Heart left ventricle (tissue), 16 donors: ENCODE measurements around the gene IFNA2. TPM values are rescaled to one million over a fixed set of nuclear protein-coding genes. Genes with fewer than 3 reads are reported as not detected.

ENCODE experiments used
- ATAC-seq, 4 donors: fragments of 200-7000 bp; cut with Tn5 transposase; one replicate each; pipeline ENCODE4 v1.9.1; 2020 to 2022; ENCODE audit warnings: moderate library complexity in 4 of 4, mild to moderate bottlenecking in 3 of 4, moderate number of reproducible peaks in 1 of 4
- DNase-seq, 5 donors: peaks; one replicate each; pipeline ENCODE4 v3.0.0-alpha.2; 2020
- H3K27ac ChIP-seq, 12 donors: fragments of 200-600 bp; sonication (generic) in 4 of 12; one replicate each; pipeline versions ENCODE4 v1.5.0 to v1.8.0; 2016 to 2022; ENCODE audit warnings: mild to moderate bottlenecking in 2 of 12
- H3K27me3 ChIP-seq, 9 donors: fragments of 200-600 bp; sonication (generic) in 2 of 9; one replicate each; pipeline versions ENCODE4 v1.5.1 to v1.8.0; 2016 to 2022; ENCODE audit warnings: mild to moderate bottlenecking in 3 of 9
- H3K36me3 ChIP-seq, 9 donors: fragments of 200-600 bp; sonication (generic) in 2 of 9; one replicate each; pipeline versions ENCODE4 v1.5.0 to v1.8.0; 2018 to 2022; ENCODE audit warnings: mild to moderate bottlenecking in 2 of 9
- H3K4me1 ChIP-seq, 12 donors: fragments of 200-600 bp; sonication (generic) in 4 of 12; one replicate each; pipeline versions ENCODE4 v1.5.0 to v1.8.0; 2016 to 2022; ENCODE audit warnings: mild to moderate bottlenecking in 3 of 12
- H3K4me3 ChIP-seq, 12 donors: fragments of 200-600 bp; sonication (generic) in 4 of 12; one replicate each; pipeline versions ENCODE4 v1.5.0 to v1.8.0; 2017 to 2022; ENCODE audit warnings: mild to moderate bottlenecking in 9 of 12, moderate library complexity in 4 of 12
- H3K9me3 ChIP-seq, 12 donors: fragments of 200-600 bp; sonication (generic) in 4 of 12; one replicate each; pipeline versions ENCODE4 v1.5.0 to v1.8.0; 2016 to 2022; ENCODE audit warnings: mild to moderate bottlenecking in 1 of 12
- POLR2A ChIP-seq, 2 donors: fragments of 450-650 bp; IDR thresholded peaks; one replicate each; pipeline ENCODE4 v1.6.1; 2017; ENCODE audit warnings: antibody characterized with exemption in 2 of 2, mild to moderate bottlenecking in 2 of 2, moderate library complexity in 2 of 2
- WGBS, 4 donors: extraction: QIAGEN DNeasy Blood & Tissue Kit in 2 of 4; methylation state at CpG; one replicate each; pipeline versions ENCODE4 v1.1.5 to v1.1.7; 2013 to 2018; 5-methylcytosine and 5-hydroxymethylcytosine counted together
- intact Hi-C, 10 donors: fragments of 100-400 bp; cut with DNase I; formaldehyde crosslinking; loops; one replicate each; pipeline versions ENCODE4 v1.11.1 to v1.14.2; 2022
- polyA plus RNA-seq, 2 donors: library from polyadenylated mRNA; stranded (reverse); fragments of 200-250 nt; gene quantifications; one replicate each; pipeline ENCODE4 v1.2.3, GENCODE V29; 2013
- total RNA-seq, 9 donors: library from RNA; depleted of rRNA in 2 of 9; stranded (reverse); fragments of >200 nt in 2 of 9; fragmentation: NEBNext Ultra II Directional in 3 of 9; extraction: Animal tissue kit (Norgen Biotek cat#: 25700) in 3 of 9; gene quantifications; one replicate each; pipeline versions ENCODE4 v1.1.0 to v1.2.4, GENCODE V29; 2016 to 2023
- TF ChIP-seq, protein P1 (sequence below), 12 donors: fragments of 200-600 bp; sonication (generic) in 4 of 12; IDR thresholded peaks; one replicate each; pipeline versions ENCODE4 v1.5.0 to v1.8.0; 2018 to 2022; ENCODE audit warnings: antibody characterized with exemption in 12 of 12, mild to moderate bottlenecking in 5 of 12
- donor health status: ischemic (EF 13 %, LVEDD 7.1; RV severe dilation, severe dysfunction).
- donor health status: healthy with polysubstance abuse.
- donor health status: DM: no; HTN: yes; CAD: no.
- donor health status: DM: no; HTN: no; CAD: no.
- donor health status: ischemic (EF 25% LVEDD 6.9; RV normal size, moderate dysfunction).
- donor health status: ischemic (EF 25% LVEDD 5.7; RV mildly dilated, moderate dysfunction).
- donor health status: healthy.
- donor health status: DM: yes; HTN: yes; CAD: no.
- donor health status: ischemic (EF 35%, LVEDD 5.7; RV mildly dilated, moderate dysfunction).
- donor health status: nonischemic (EF 11% LVEDD 7.7; RV severe dilation, severe dysfunction).
- donor health status: DM: yes; HTN: yes; CAD: no.
- donor health status: PGD.
- donor health status: ischemic (EF 29% LVEDD 5.4; RV normal size, mild dysfunction).
- donor health status: nonischemic (EF 23%, LVEDD 6.1; RV moderate dilation, normal function).

The IFNA2 gene
- total and polyA plus RNA-seq, 11 donors, result not detected

DNA sequence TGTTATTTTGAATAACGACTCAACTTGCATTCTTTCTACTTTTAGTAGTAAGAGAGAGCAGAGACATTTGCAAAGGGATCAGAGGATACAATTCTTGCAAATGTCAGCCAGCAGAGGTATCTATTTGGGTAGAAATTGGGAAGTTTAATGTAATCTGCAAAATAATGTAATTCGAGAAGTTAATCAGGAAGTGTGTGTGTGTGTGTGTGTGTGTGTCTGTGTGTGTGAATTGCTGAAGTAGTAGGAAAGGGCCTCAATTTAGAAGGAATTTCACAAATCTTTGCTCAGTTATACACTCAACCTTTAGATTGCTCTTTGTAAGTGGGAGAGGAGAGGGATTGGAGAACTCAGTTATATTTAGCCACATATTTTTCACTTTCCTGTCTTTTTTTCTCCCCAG, 44.0 kb upstream of the IFNA2 start:
- no peak for TF ChIP-seq POLR2A (IDR thresholded peaks at IDR 0.05)
- TF ChIP-seq, protein P1, sequence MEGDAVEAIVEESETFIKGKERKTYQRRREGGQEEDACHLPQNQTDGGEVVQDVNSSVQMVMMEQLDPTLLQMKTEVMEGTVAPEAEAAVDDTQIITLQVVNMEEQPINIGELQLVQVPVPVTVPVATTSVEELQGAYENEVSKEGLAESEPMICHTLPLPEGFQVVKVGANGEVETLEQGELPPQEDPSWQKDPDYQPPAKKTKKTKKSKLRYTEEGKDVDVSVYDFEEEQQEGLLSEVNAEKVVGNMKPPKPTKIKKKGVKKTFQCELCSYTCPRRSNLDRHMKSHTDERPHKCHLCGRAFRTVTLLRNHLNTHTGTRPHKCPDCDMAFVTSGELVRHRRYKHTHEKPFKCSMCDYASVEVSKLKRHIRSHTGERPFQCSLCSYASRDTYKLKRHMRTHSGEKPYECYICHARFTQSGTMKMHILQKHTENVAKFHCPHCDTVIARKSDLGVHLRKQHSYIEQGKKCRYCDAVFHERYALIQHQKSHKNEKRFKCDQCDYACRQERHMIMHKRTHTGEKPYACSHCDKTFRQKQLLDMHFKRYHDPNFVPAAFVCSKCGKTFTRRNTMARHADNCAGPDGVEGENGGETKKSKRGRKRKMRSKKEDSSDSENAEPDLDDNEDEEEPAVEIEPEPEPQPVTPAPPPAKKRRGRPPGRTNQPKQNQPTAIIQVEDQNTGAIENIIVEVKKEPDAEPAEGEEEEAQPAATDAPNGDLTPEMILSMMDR (IDR thresholded peaks at IDR 0.05), result no peak
- intact Hi-C loops, result loop anchor here in 1 of 10 donors (10.0 kb wide), 1 partner anchor 64 kb away; the partner anchor contains the start of gene IFNA13
- no peaks in the 10 kb centered on the region for H3K4me1 ChIP-seq
- WGBS, 4 donors, result 48 to 62% (median 60%) methylated on average over 2 of the region's 2 CpGs
- H3K9me3 ChIP-seq, result no peaks in the 10 kb centered on the region
- no peaks in the 10 kb centered on the region for H3K36me3 ChIP-seq
- H3K4me3 ChIP-seq, result no peak overlapping the region
- no peak for DNase-seq
- H3K27me3 ChIP-seq, result peaks cover 0 to 36% (median 4%) of the 10 kb centered on the region in 9 donors
- H3K27ac ChIP-seq, result no peak overlapping the region
- ATAC-seq, result no peak

DNA sequence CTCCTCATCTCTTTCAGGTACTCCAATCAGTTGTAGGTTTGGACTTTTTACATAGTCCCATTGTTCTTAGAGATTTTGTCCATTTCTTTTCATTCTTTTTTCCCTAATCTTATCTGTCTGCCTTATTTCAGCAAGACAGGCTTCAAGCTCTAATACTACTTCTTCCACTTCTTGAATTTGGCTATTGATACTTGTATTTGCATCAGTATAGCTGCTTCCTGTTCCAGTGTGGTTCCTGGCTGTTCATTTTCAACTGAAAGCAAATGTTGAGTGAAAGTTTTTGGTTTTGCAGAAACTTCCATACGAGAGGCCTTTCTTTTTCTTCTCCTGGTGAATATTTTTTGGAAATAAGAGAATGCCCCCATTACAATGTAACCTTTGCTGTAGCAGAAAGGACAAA, 43.0 kb upstream of the IFNA2 start:
- Histone ChIP-seq H3K9me3 (no peaks in the 10 kb centered on the region), H3K4me1 (no peaks in the 10 kb centered on the region), H3K27ac (no peak overlapping the region), H3K4me3 (no peak overlapping the region), H3K36me3 (no peaks in the 10 kb centered on the region), H3K27me3 (peaks cover 0 to 35% (median 4%) of the 10 kb centered on the region in 9 donors)
- WGBS, 4 donors, result 53 to 71% (median 61%) methylated on average over 1 of the region's 1 CpG
- no peak for TF ChIP-seq POLR2A (IDR thresholded peaks at IDR 0.05)
- TF ChIP-seq, protein P1 (IDR thresholded peaks at IDR 0.05), result no peak
- DNase-seq (no peak), ATAC-seq (no peak)
- intact Hi-C loops, result loop anchor here in 1 of 10 donors (10.0 kb wide), 1 partner anchor 63 kb away; the partner anchor contains the start of gene IFNA13

DNA sequence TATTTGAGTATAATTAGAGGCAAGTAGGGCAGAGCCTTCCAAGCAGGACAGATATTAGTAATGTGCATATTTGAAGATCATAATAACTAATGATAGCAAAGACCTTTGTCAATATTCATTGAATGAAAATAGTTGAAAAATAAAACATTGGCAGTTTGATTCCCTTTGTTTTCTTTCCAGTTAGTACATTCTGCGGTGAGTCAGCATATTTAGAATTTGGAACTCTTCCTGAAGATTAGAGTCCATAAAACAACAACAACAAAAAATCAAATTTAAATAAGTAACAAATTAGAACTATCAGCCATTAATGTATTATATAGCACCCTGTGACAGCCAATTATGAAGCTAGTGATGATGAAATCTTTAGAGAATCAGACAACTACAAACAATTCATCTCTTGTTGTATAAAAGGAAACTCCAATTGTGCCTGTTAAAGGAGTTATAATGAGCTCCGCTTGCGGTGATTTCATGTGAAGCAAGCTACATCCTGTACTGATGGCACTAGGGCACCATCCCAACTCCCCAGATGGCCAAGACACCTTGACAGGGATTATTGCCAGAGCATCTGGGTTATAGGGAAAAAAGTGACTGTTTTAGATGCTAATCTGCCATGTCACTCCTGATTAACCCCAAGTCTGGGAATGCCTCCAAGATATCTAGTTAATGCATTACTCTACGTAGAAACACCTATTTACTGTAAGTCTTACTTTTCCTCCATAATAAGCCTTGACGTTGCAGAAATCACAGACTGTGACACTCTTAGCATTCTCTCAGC, 30.5 kb upstream of the IFNA2 start:
- no peak overlapping the region for H3K4me3 ChIP-seq
- TF ChIP-seq, protein P1 (IDR thresholded peaks at IDR 0.05), result no peak
- TF ChIP-seq POLR2A (IDR thresholded peaks at IDR 0.05), result no peak
- no peaks in the 10 kb centered on the region for H3K9me3 ChIP-seq
- WGBS, 4 donors, result 77 to 81% (median 79%) methylated on average over 5 of the region's 5 CpGs
- DNase-seq (no peak), ATAC-seq (no peak)
- no peaks in the 10 kb centered on the region for H3K4me1 ChIP-seq
- no peaks in the 10 kb centered on the region for H3K36me3 ChIP-seq
- no peak overlapping the region for H3K27ac ChIP-seq
- peaks cover 0 to 4% (median 0%) of the 10 kb centered on the region in 9 donors for H3K27me3 ChIP-seq
- intact Hi-C loops, result loop anchor here in 1 of 10 donors (10.0 kb wide), 1 partner anchor 91 kb away; no protein-coding TSS in a partner anchor

DNA sequence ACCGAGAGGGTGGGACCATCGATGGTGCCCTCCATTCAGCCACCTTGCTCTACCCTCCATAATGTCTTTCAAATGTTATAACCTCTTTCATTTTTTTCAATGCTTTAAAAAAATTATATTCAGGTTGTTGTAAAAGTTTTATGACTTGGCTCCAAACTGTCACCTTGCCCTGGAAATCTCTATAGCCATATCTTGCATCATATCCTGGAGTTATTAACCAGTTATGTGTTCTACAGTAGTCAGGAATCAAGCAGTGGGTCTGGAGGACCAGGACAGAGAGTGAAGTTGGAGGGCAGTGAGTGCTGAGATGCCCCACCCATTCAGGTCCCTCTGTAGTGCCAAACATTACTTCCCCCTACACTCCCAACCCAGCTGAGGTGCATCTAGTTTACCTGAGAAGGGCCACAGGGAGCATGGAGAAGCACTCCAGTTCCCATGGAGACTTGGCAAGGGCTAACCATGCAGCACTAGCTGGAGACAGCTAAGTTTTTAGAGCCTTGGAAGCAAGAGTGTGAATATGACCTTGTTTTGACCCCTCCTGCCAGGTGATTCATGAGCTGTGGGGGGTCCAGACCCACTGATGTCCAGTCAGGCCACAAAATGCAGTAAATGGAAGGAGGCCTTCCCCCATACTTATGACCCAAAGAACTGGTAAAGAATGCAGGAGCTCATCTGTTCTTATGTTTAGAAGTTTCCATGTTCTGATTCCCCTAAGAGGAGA, 29.2 kb upstream of the IFNA2 start:
- no peaks in the 10 kb centered on the region for H3K4me1 ChIP-seq
- H3K27ac ChIP-seq, result no peak overlapping the region
- 93 to 96% (median 95%) methylated on average over 2 of the region's 2 CpGs for WGBS, 4 donors
- no peak for ATAC-seq
- H3K36me3 ChIP-seq, result no peaks in the 10 kb centered on the region
- no peaks in the 10 kb centered on the region for H3K9me3 ChIP-seq
- TF ChIP-seq, protein P1 (IDR thresholded peaks at IDR 0.05), result no peak
- TF ChIP-seq POLR2A (IDR thresholded peaks at IDR 0.05), result no peak
- peaks cover 0 to 10% (median 0%) of the 10 kb centered on the region in 9 donors for H3K27me3 ChIP-seq
- DNase-seq, result no peak
- intact Hi-C loops, result loop anchor here in 1 of 10 donors (10.0 kb wide), 1 partner anchor 90 kb away; no protein-coding TSS in a partner anchor
- H3K4me3 ChIP-seq, result no peak overlapping the region
